ENCODE data around the gene CNTNAP2. TPM values are rescaled to one million over a fixed set of nuclear protein-coding genes. Genes with fewer than 3 reads are reported as not detected.

Gene CNTNAP2
- total and polyA plus RNA-seq, 2 experiments from 2014 or later = not detected

- DNase-seq = peak; percentile 27
- H3K27me3 ChIP-seq (replicated peaks; ENCODE audit: insufficient read depth) = no peaks in the 10 kb centered on the region
- H3K9ac ChIP-seq = no peak overlapping the region
- H3K9me3 ChIP-seq (ENCODE audit: low read depth) = no peaks in the 10 kb centered on the region
- H3K79me2 ChIP-seq (ENCODE audit: insufficient read depth) = no peaks in the 10 kb centered on the region
- TF ChIP-seq EZH2 (IDR thresholded peaks at IDR 0.05; ENCODE audit: insufficient read depth, poor library complexity, severe bottlenecking) (no peak), EZH2phosphoT487 (IDR thresholded peaks at IDR 0.05; ENCODE audit: insufficient read depth, low read depth) (no peak)
- WGBS, 2 experiments (ENCODE audit: low coverage in 1 of 2, low lambda C conversion rate in 2 of 2, missing lambda C conversion rate in 2 of 2) = 38 to 39% methylated on average over 5 of the region's 5 CpGs
- no peaks in the 10 kb centered on the region for H3K9me2 ChIP-seq (ENCODE audit: insufficient read depth)
- no peaks in the 10 kb centered on the region for H3K36me3 ChIP-seq (ENCODE audit: low read depth)
- no peak overlapping the region for H3K4me3 ChIP-seq
- H3F3A ChIP-seq (ENCODE audit: insufficient read depth) = no peaks in the 10 kb centered on the region
- no peak overlapping the region for H2AFZ ChIP-seq
- H3K4me2 ChIP-seq (ENCODE audit: unreplicated experiment) = no peak overlapping the region
- no peak overlapping the region for H3K27ac ChIP-seq
- in situ Hi-C loops (cut with MboI) = no loop called here
- H4K20me1 ChIP-seq (ENCODE audit: insufficient read depth) = no peaks in the 10 kb centered on the region
- H3K4me1 ChIP-seq (ENCODE audit: insufficient read depth) = no peaks in the 10 kb centered on the region
Measured at GRCh38 chr7:146736446-146737190, 620.0 kb downstream of the CNTNAP2 start.

- Histone ChIP-seq H4K20me1 (ENCODE audit: insufficient read depth) (no peaks in the 10 kb centered on the region), H3K36me3 (ENCODE audit: low read depth) (no peaks in the 10 kb centered on the region), H3K9ac (no peak overlapping the region), H3F3A (ENCODE audit: insufficient read depth) (no peaks in the 10 kb centered on the region), H3K27ac (no peak overlapping the region), H3K4me2 (ENCODE audit: unreplicated experiment) (no peak overlapping the region), H3K9me3 (ENCODE audit: low read depth) (no peaks in the 10 kb centered on the region), H3K79me2 (ENCODE audit: insufficient read depth) (no peaks in the 10 kb centered on the region), H2AFZ (no peak overlapping the region), H3K27me3 (replicated peaks; ENCODE audit: insufficient read depth) (no peaks in the 10 kb centered on the region), H3K4me3 (no peak overlapping the region), H3K9me2 (ENCODE audit: insufficient read depth) (no peaks in the 10 kb centered on the region), H3K4me1 (ENCODE audit: insufficient read depth) (no peaks in the 10 kb centered on the region)
- WGBS, 2 experiments (ENCODE audit: low coverage in 1 of 2, low lambda C conversion rate in 2 of 2, missing lambda C conversion rate in 2 of 2) = 32 to 35% methylated on average over 1 of the region's 1 CpG
- in situ Hi-C loops (cut with MboI) = no loop called here
- TF ChIP-seq EZH2phosphoT487 (IDR thresholded peaks at IDR 0.05; ENCODE audit: insufficient read depth, low read depth) (no peak), EZH2 (IDR thresholded peaks at IDR 0.05; ENCODE audit: insufficient read depth, poor library complexity, severe bottlenecking) (no peak)
- DNase-seq = no peak
Measured at GRCh38 chr7:146740039-146740438, 623.4 kb downstream of the CNTNAP2 start.

- no peak for TF ChIP-seq EZH2 (IDR thresholded peaks at IDR 0.05; ENCODE audit: insufficient read depth, poor library complexity, severe bottlenecking)
- TF ChIP-seq EZH2phosphoT487 (IDR thresholded peaks at IDR 0.05; ENCODE audit: insufficient read depth, low read depth) = no peak
Measured at GRCh38 chr7:146741911-146742310, 625.3 kb downstream of the CNTNAP2 start.

GRCh38 chr7:146754385-146754784 is 637.8 kb downstream of the CNTNAP2 start:
- no peaks in the 10 kb centered on the region for H3K9me3 ChIP-seq (ENCODE audit: low read depth)
- TF ChIP-seq EZH2phosphoT487 (IDR thresholded peaks at IDR 0.05; ENCODE audit: insufficient read depth, low read depth) = no peak
- TF ChIP-seq EZH2 (IDR thresholded peaks at IDR 0.05; ENCODE audit: insufficient read depth, poor library complexity, severe bottlenecking) = no peak
- no peak overlapping the region for H3K4me2 ChIP-seq (ENCODE audit: unreplicated experiment)
- no peaks in the 10 kb centered on the region for H3K4me1 ChIP-seq (ENCODE audit: insufficient read depth)
- in situ Hi-C loops (cut with MboI) = no loop called here
- no peak overlapping the region for H3K27ac ChIP-seq
- no peak overlapping the region for H2AFZ ChIP-seq
- H3K79me2 ChIP-seq (ENCODE audit: insufficient read depth) = no peaks in the 10 kb centered on the region
- DNase-seq = no peak
- WGBS, 2 experiments (ENCODE audit: low coverage in 1 of 2, low lambda C conversion rate in 2 of 2, missing lambda C conversion rate in 2 of 2) = 4 to 7% methylated on average over 1 of the region's 1 CpG
- H3F3A ChIP-seq (ENCODE audit: insufficient read depth) = no peaks in the 10 kb centered on the region
- H3K4me3 ChIP-seq = no peak overlapping the region
- H3K9me2 ChIP-seq (ENCODE audit: insufficient read depth) = no peaks in the 10 kb centered on the region
- H4K20me1 ChIP-seq (ENCODE audit: insufficient read depth) = no peaks in the 10 kb centered on the region
- no peak overlapping the region for H3K9ac ChIP-seq
- H3K36me3 ChIP-seq (ENCODE audit: low read depth) = no peaks in the 10 kb centered on the region
- H3K27me3 ChIP-seq (replicated peaks; ENCODE audit: insufficient read depth) = no peaks in the 10 kb centered on the region

More at GRCh38 chr7:146741911-146742310, 625.3 kb downstream of the CNTNAP2 start:
- Histone ChIP-seq H3K79me2 (ENCODE audit: insufficient read depth) (no peaks in the 10 kb centered on the region), H3K4me1 (ENCODE audit: insufficient read depth) (no peaks in the 10 kb centered on the region), H3K27ac (no peak overlapping the region), H2AFZ (no peak overlapping the region), H3K4me2 (ENCODE audit: unreplicated experiment) (no peak overlapping the region), H3K36me3 (ENCODE audit: low read depth) (no peaks in the 10 kb centered on the region), H3F3A (ENCODE audit: insufficient read depth) (no peaks in the 10 kb centered on the region), H4K20me1 (ENCODE audit: insufficient read depth) (no peaks in the 10 kb centered on the region), H3K9ac (no peak overlapping the region), H3K9me3 (ENCODE audit: low read depth) (no peaks in the 10 kb centered on the region), H3K27me3 (replicated peaks; ENCODE audit: insufficient read depth) (no peaks in the 10 kb centered on the region), H3K9me2 (ENCODE audit: insufficient read depth) (no peaks in the 10 kb centered on the region), H3K4me3 (no peak overlapping the region)
- in situ Hi-C loops (cut with MboI) = no loop called here
- no peak for DNase-seq

Data from GM23248 (cell line).